HG02938 (cell line): ENCODE measurements around the gene NRP1.

Source experiments
- ATAC-seq: cut with Tn5 transposase; IDR thresholded peaks from one replicate; pipeline ENCODE4 v1.9.1; 2021; ENCODE audit warnings: mild to moderate bottlenecking, moderate library complexity; ENCODE audit not compliant: unreplicated experiment

The NRP1 gene

DNA sequence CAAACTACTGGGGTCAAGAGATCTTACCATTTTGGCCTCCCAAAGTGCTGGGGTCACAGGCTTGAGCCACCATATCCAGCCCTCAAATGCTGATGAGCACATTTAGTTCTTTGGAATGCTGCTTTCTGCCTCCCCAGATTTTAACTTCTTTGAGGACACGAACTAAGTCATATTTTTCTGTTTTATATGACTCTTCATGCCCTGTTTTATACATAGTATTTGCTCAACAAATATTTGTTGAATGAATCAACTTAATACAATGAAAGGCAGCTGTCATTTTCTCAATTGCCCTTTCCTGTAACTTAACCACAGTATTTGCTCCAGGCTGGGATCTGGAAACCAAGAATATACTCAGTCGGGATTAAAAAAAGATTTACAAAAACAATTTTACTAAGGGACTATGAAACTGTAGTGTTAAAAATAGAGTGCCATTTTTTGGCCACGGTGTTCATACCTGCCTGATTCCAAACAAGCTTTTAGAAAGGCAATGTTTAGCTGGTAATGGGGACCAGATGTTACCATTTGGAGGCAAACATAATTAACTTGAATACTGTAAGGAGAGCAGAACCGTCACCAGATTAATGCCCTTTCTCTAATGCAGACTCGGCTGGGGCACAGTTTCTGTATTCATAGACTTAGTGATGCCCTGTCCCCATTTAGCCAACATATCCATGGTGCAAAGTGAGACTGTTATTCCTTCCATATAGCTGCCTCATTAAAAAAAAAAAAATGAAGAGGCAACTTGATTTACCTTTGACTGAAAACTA, 117.6 kb downstream of the NRP1 start:
- ATAC-seq = no peak

- ATAC-seq = no peak
Measured at GRCh38 chr10:33215635-33216034, 118.8 kb downstream of the NRP1 start.

DNA sequence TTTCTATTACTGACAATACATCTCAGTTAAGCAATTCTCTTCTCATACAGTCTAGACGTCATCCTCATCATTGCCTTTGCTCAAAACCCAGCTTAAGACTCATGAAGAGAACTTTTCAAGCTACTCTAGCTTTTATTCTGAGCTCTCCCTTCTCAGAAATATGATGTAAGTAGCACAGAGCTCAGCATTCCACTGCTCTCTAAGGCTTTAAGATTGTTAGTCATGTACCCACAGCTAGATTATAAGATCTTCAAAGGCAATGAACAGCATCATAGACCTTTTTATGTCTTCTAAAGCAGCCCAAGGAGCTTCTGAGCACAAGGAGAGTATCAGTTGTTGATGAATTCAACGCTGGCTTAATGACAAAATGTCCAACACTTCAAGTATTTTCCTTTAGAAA, 119.3 kb downstream of the NRP1 start:
- no peak for ATAC-seq

DNA sequence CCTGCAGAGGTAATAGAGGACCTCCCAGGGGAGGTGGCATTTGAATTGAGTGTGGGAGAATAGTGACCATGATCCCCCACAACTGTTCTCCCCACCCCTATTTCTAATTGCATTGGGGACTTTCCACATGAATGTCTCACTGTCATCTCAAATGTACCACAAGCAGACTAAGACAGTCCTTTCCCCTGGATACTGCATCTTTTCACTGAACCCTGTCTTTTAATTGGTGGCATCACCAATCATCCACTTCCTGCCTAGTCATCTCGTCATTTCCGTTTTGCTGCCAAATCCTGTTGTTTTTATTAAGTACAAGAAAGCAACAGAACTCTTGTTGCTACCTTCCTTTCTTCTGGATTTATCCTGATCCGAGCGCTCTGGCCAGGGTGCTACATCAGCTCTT, 120.3 kb downstream of the NRP1 start:
- no peak for ATAC-seq

DNA sequence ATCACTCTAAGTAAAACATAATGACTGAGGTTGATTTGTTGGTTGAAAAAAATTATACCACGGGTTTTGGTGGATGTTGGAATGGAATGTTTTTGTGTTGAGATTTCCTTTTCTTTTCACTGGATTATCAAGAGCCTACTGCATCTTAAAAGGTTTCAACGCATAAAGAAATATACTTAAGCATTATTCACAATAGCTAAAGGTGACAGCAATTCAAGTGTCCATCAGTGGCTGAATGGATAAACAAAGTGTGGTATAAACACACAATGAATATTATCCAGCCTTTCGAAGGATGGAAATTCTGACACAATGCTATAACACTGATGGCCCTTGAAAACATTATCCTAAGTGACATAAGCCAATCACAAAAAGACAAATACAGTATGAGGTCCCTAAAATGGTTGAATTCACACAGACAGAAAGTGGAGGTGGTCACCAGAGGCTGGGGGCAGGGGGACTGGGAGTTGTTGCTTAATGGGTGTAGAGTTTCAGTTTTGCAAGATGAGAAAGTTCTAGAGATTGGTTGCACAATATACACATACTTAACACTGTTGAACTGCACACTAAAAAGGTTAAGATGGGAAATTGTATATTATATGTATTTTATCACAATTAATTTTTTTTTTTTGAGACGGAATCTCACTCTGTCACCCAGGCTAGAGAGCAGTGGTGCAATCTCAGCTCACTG, 122.3 kb downstream of the NRP1 start:
- no peak for ATAC-seq

DNA sequence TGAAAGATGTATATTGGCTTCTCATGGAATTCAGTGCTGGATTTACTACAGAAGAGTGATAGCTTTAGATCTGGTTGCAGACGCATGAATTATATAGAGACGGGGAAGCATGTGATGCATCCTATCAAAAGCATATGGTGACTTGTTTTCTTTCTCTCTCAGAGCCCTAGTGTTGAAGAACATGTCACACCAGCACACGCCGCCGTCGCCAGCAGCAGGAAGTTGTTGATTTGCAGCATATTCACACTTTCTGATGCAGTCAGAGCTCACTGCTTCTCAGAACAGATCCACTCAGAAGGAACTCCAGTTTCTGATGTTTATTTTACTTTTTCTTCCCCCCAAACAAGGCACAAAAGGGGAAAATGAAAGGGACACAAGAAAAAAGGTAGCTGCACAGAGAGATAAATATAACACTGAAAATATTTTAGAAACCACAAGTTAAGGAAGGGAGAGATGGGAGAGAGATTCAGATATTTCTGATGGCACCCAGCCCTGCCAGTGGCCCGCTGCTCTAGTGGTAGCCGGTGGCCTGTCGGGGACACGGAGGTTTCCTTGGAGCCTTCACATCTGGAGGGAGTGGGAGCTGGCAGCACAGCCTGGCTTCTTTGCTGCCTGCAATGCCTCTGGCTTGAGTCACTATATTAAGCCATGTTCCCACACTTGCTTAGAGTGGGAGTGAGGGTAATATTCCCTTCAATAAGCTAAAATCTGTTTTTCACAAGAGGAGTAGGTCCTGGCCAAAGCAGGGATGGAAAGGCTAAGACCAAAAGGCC, 123.2 kb downstream of the NRP1 start:
- ATAC-seq = no peak

DNA sequence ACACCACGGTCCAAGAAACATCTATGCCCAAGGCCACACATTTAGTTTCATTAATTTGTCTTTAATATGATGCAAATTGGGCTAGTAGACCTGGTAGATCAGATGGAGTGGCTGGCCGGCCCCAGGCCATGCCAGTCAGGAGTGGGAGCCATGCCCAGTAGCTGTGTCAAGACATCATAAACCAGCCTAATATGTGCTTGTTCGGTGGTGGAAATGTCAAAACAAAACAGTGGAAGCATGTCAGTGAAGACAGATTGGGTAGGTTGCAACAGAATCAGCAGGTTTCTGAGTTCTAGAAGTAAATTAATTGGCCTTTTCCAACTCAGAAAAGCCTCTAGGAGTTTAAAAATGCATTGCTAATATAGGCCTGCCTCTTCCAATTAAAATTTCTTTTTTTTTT, 124.7 kb downstream of the NRP1 start:
- no peak for ATAC-seq

GRCh38 chr10:33208166-33208565, 126.3 kb downstream of the NRP1 start:
- no peak for ATAC-seq

- ATAC-seq = no peak
Measured at GRCh38 chr10:33204031-33204430, 130.4 kb downstream of the NRP1 start.

DNA sequence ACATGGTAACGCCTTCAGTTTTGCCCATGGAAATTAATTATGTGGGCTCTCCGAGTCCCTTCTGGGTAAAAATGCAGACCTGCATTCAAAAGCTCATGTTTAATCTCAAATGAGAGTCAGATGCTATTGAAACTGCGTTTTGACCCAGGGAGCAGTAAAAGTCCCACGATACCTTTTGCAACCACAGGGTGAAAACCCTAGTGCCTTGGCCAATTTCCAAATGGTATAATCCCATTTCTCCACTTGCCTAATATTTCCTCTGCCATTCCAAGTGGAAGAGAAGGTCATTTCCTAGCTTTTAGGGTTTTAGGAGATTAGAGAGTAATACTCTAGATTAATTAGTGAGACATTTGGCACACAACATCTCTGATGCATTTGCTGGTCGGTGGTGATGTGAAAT, 132.5 kb downstream of the NRP1 start:
- ATAC-seq = no peak

GRCh38 chr10:33201056-33201780, 133.2 kb downstream of the NRP1 start:
- ATAC-seq = no peak

GRCh38 chr10:33199731-33200232, 134.7 kb downstream of the NRP1 start:
- ATAC-seq = no peak

- ATAC-seq = no peak
Measured at GRCh38 chr10:33198610-33199009, 135.9 kb downstream of the NRP1 start.

- ATAC-seq = no peak
Measured at GRCh38 chr10:33196710-33197491, 137.6 kb downstream of the NRP1 start.

GRCh38 chr10:33196377-33196706, 138.1 kb downstream of the NRP1 start:
- ATAC-seq = no peak

- ATAC-seq = no peak
Measured at GRCh38 chr10:33195608-33196376, 138.7 kb downstream of the NRP1 start.

DNA sequence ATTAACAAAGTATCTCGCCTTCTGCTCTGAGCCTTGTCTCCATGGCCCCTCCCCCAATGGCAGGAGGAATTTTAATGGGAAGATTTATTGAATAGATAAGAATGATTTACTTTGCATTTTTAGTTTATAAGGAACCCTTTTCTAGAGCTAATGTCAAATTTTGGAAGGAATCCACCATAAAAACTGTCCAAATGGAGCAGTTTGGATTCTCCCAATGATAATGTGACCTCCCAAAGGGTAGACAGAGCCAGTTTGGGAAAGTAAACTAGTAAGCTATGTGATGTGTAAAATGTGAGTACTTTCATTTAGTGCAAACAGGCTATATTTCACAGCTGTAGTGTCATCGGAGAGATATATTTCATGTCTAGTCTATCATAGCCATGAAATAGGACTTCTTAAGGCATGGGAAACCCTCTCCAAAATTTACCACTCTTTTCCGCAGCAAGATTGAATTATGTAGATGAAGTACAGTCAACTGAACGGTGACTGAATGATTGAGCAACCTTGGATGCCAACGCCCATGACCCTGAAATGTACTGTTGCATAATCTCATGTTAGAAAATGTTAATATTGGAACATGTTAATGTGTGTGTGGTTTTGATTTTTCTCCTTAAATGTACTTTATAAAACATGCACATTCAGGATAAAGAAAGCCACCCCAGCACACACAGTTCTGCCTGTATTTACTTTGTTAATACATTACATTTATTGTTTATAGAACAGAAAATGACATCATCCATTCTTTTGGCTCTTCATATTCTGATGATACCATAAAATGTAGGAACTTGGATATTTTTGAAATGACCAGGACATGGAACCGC, 140.6 kb downstream of the NRP1 start:
- ATAC-seq = no peak

DNA sequence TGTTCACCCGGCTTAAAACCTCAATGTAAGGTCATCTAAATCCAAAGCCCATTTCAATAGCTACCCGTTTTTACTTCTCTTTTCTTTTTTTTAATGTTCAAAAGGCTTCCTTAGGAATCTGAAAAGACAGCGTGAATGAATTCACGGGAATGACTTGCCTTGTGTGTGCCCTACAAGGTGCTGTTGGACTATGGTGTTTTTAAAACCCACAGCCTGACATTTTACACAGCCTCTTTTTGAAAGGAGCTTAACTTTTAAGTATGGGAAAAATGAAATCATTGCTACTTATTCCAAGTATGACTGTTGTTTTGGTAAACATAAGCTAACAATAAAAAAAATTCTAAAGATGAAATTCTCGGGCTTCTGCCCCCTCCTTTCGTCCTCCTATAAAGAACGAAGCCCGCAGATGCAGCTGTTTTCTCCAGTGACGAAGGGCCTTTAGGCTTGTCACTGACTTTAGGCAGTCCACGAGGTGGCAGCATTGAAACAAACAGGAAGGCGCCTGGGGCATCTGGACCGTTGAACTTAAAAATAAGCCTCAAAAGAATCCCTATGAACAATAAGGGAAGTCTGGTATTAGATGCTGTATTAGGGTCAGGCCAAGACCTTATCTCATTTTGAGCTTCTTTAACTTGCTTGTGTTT, 141.3 kb downstream of the NRP1 start:
- peak; percentile 82 for ATAC-seq
